Measurements from ENCODE around the gene GTF3C1.

DNA sequence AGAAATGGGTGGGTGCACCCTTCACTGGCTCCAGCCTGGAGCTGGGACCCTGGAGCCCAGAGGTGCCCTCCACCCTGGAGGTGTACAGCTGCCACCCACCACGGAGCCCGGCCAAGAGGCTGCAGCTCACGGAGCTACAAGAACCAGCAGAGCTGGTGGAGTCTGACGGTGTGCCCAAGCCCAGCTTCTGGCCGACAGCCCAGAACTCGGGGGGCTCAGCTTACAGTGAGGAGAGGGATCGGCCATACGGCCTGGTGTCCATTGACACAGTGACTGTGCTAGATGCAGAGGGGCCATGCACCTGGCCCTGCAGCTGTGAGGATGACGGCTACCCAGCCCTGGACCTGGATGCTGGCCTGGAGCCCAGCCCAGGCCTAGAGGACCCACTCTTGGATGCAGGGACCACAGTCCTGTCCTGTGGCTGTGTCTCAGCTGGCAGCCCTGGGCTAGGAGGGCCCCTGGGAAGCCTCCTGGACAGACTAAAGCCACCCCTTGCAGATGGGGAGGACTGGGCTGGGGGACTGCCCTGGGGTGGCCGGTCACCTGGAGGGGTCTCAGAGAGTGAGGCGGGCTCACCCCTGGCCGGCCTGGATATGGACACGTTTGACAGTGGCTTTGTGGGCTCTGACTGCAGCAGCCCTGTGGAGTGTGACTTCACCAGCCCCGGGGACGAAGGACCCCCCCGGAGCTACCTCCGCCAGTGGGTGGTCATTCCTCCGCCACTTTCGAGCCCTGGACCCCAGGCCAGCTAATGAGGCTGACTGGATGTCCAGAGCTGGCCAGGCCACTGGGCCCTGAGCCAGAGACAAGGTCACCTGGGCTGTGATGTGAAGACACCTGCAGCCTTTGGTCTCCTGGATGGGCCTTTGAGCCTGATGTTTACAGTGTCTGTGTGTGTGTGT is 100.9 kb downstream of the GTF3C1 start:
- TF ChIP-seq YY1 (IDR thresholded peaks at IDR 0.05; ENCODE audit: insufficient read depth, insufficient read length) (no peak), ZNF274 (IDR thresholded peaks at IDR 0.05; ENCODE audit: low read depth, low read length) (no peak)

Measured in NT2/D1 (cell line).